Measurements from ENCODE around the gene HMCN1.

The HMCN1 gene

DNA sequence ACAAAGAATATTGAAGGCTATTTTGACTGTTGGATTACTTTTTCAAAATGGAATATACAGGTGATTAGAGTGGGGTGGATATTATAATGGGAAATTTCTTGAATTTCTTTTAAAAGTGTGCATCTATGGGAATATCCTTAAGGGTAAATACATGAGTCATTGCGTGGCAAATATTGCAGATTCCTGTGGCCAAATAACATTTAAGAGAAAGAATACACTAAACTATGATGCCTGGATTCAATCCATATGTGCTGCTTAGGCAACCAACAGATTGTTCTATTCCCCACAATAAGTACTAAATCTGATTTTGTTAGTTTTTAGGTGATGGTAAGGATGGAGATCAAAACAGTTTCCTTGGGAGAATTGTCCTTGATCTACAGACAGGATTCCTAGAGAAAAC lies 119.5 kb downstream of the HMCN1 start:
- TF ChIP-seq POLR2AphosphoS5 (IDR thresholded peaks at IDR 0.05; ENCODE audit: low read depth, low read length) (no peak), FOXP2 (optimal IDR thresholded peaks at IDR 0.05; ENCODE audit: borderline replicate concordance, extremely low read depth, extremely low read length, insufficient read depth) (no peak), SIN3A (IDR thresholded peaks at IDR 0.05; ENCODE audit: borderline replicate concordance, insufficient read depth, low read length) (no peak), TAF1 (IDR thresholded peaks at IDR 0.05; ENCODE audit: borderline replicate concordance, insufficient read depth, low read length) (no peak)
- TF ChIP-seq, protein P1, sequence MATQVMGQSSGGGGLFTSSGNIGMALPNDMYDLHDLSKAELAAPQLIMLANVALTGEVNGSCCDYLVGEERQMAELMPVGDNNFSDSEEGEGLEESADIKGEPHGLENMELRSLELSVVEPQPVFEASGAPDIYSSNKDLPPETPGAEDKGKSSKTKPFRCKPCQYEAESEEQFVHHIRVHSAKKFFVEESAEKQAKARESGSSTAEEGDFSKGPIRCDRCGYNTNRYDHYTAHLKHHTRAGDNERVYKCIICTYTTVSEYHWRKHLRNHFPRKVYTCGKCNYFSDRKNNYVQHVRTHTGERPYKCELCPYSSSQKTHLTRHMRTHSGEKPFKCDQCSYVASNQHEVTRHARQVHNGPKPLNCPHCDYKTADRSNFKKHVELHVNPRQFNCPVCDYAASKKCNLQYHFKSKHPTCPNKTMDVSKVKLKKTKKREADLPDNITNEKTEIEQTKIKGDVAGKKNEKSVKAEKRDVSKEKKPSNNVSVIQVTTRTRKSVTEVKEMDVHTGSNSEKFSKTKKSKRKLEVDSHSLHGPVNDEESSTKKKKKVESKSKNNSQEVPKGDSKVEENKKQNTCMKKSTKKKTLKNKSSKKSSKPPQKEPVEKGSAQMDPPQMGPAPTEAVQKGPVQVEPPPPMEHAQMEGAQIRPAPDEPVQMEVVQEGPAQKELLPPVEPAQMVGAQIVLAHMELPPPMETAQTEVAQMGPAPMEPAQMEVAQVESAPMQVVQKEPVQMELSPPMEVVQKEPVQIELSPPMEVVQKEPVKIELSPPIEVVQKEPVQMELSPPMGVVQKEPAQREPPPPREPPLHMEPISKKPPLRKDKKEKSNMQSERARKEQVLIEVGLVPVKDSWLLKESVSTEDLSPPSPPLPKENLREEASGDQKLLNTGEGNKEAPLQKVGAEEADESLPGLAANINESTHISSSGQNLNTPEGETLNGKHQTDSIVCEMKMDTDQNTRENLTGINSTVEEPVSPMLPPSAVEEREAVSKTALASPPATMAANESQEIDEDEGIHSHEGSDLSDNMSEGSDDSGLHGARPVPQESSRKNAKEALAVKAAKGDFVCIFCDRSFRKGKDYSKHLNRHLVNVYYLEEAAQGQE (IDR thresholded peaks at IDR 0.05; ENCODE audit: insufficient read depth in 1 of 2, low read depth in 2 of 2, low read length in 2 of 2), result no peak

DNA sequence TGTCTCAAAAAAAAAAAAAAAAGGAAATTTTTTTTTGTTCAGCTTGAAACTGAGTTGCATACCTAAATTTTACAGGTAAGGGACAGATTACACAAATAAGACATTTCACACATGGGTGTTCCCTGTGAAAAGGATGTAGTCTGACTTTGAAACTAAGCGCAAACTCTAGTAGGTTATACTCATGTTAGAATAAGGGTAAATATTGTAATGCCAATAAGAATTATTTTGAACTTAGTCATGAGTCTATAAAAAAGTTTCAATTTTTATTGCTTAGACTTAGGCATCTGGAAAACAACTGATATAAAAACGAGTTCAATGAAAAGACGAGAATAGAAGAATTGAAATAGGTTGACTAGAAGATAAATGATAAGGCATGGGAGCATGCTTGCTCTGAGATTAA lies 122.3 kb downstream of the HMCN1 start:
- TF ChIP-seq SIN3A (IDR thresholded peaks at IDR 0.05; ENCODE audit: borderline replicate concordance, insufficient read depth, low read length) (no peak), FOXP2 (optimal IDR thresholded peaks at IDR 0.05; ENCODE audit: borderline replicate concordance, extremely low read depth, extremely low read length, insufficient read depth) (no peak), TAF1 (IDR thresholded peaks at IDR 0.05; ENCODE audit: borderline replicate concordance, insufficient read depth, low read length) (no peak), POLR2AphosphoS5 (IDR thresholded peaks at IDR 0.05; ENCODE audit: low read depth, low read length) (no peak)
- TF ChIP-seq, protein P1 (IDR thresholded peaks at IDR 0.05; ENCODE audit: insufficient read depth in 1 of 2, low read depth in 2 of 2, low read length in 2 of 2), result no peak

DNA sequence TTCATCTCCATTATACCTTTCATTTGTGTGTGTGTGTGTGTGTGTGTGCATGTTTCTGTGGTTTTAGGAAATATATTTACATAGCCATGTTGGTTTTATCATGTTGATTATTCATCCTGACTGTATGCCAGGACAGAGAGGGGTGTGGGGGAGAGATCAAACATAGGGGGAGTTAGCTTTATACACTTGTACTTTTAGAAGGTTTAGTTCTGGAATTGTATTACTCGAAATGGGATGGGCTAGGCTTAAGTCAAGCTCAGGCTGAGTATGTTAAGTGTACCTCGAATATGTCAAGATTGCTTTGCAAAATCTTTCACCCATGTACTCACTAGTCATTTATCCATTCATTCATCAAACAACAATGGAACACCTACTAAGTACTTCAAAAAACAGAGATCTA lies 123.3 kb downstream of the HMCN1 start:
- TF ChIP-seq, protein P1 (IDR thresholded peaks at IDR 0.05; ENCODE audit: insufficient read depth in 1 of 2, low read depth in 2 of 2, low read length in 2 of 2), result no peak
- no peak for TF ChIP-seq POLR2AphosphoS5 (IDR thresholded peaks at IDR 0.05; ENCODE audit: low read depth, low read length)
- no peak for TF ChIP-seq TAF1 (IDR thresholded peaks at IDR 0.05; ENCODE audit: borderline replicate concordance, insufficient read depth, low read length)
- TF ChIP-seq SIN3A (IDR thresholded peaks at IDR 0.05; ENCODE audit: borderline replicate concordance, insufficient read depth, low read length), result no peak
- TF ChIP-seq FOXP2 (optimal IDR thresholded peaks at IDR 0.05; ENCODE audit: borderline replicate concordance, extremely low read depth, extremely low read length, insufficient read depth), result no peak

DNA sequence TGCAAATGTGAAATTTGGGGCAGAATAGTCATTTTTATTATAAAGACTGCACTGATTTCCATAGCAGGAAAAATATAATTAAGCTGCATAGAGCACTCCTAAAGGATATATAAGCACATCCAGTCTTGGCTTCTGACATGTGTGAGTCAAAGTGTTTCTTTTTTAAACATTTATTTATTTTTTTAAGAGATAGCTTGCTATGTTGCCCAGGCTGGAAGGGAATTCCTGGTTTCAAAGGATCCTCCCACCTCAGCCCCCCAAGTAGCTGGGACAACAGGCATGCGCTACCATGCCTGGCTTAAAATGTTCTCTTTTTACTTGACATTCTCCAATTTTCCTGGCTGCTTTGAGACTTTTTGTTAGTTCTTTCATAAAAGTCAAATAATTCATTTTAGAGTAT lies 126.1 kb downstream of the HMCN1 start:
- TF ChIP-seq, protein P1 (IDR thresholded peaks at IDR 0.05; ENCODE audit: insufficient read depth in 1 of 2, low read depth in 2 of 2, low read length in 2 of 2), result no peak
- TF ChIP-seq TAF1 (IDR thresholded peaks at IDR 0.05; ENCODE audit: borderline replicate concordance, insufficient read depth, low read length), result no peak

DNA sequence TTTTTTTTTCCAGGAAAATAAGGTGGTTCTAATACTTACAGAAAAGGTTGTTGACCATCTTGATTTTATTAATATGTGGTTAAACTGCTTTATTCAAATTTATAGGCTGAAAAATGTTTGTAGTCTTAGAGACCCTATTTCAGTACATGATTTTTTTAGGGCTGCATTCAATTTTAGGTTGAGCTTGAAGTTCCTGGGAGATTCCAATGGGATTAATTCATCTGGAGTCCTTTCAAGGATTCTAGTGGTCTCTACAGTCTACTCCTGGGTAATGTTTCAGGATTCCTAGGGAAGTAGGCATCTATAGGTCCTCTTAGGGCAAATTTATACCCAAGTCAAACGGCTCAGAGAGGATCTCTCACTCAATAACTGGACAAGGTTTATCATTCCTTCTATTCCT lies 126.7 kb downstream of the HMCN1 start:
- TF ChIP-seq POLR2AphosphoS5 (IDR thresholded peaks at IDR 0.05; ENCODE audit: low read depth, low read length) (no peak), TAF1 (IDR thresholded peaks at IDR 0.05; ENCODE audit: borderline replicate concordance, insufficient read depth, low read length) (no peak), SIN3A (IDR thresholded peaks at IDR 0.05; ENCODE audit: borderline replicate concordance, insufficient read depth, low read length) (no peak), FOXP2 (optimal IDR thresholded peaks at IDR 0.05; ENCODE audit: borderline replicate concordance, extremely low read depth, extremely low read length, insufficient read depth) (no peak)
- TF ChIP-seq, protein P1 (IDR thresholded peaks at IDR 0.05; ENCODE audit: insufficient read depth in 1 of 2, low read depth in 2 of 2, low read length in 2 of 2), result no peak
